Measurements from ENCODE around the gene HLX. TPM values are rescaled to one million over a fixed set of nuclear protein-coding genes. Genes with fewer than 3 reads are reported as not detected.
A peak's percentile ranks its signal among the peaks of the same experiment; 100 is the strongest.

HLX gene
- total RNA-seq, 1 experiment from 2014 or later: not detected

DNA sequence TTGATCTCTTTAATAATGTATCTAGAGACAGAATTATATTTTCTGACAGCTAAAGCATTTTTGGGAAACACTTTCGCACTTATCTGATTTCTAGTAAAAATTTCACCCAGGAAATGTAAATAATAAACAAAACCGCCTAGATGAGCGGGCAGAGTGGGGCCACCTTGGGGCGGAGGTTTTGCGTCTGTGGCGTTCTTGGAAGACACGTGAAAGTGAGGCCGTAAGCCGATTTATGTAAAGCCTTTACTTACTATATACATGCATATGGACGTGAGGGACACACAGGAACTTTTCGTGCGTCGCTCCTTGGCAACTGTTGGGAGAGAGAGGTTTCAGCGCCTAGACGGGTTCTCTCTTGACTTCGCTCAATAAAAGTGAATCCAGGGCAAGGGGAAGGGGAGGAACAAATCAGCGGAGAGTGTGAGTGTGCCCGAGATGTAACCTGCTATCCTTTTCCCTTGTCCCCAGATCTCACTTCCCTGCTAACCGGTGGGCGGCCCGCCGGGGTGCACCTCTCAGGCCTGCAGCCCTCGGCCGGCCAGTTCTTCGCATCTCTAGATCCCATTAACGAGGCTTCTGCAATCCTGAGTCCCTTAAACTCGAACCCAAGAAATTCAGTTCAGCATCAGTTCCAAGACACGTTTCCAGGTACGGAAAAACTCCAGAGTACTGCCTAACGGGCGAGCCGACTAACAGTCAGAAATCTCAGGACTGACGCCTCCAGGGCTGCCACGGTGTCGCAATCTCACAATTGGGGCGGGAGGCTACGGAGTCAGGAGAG, 1.7 kb downstream of the HLX start:
- no TSS peak for BruUV-seq (replicated peaks)
- Histone ChIP-seq H3K4me3 (ENCODE audit: low read depth, low read length, poor library complexity, severe bottlenecking) (no peak overlapping the region), H3K4me1 (ENCODE audit: insufficient read depth, low read length, poor library complexity, severe bottlenecking) (peaks cover 3% of the 10 kb centered on the region), H3K27me3 (replicated peaks; ENCODE audit: insufficient read depth, low read depth, low read length, poor library complexity) (peaks cover 96% of the 10 kb centered on the region), H3K27ac (ENCODE audit: low read depth, low read length, poor library complexity, severe bottlenecking) (no peak overlapping the region), H3K9me3 (ENCODE audit: low read depth, low read length, poor library complexity, severe bottlenecking) (no peaks in the 10 kb centered on the region), H3K36me3 (ENCODE audit: insufficient read depth, low read length, poor library complexity, severe bottlenecking) (no peaks in the 10 kb centered on the region)
- intact Hi-C loops (cut with micrococcal nuclease; ENCODE audit: unreplicated experiment): no loop called here
- ChIA-PET CTCF (no interaction called here), POLR2A (ENCODE audit: low non-redundant PET) (no interaction called here)
- no peak for DNase-seq (ENCODE audit: low spot score)
- TF ChIP-seq, protein P1, sequence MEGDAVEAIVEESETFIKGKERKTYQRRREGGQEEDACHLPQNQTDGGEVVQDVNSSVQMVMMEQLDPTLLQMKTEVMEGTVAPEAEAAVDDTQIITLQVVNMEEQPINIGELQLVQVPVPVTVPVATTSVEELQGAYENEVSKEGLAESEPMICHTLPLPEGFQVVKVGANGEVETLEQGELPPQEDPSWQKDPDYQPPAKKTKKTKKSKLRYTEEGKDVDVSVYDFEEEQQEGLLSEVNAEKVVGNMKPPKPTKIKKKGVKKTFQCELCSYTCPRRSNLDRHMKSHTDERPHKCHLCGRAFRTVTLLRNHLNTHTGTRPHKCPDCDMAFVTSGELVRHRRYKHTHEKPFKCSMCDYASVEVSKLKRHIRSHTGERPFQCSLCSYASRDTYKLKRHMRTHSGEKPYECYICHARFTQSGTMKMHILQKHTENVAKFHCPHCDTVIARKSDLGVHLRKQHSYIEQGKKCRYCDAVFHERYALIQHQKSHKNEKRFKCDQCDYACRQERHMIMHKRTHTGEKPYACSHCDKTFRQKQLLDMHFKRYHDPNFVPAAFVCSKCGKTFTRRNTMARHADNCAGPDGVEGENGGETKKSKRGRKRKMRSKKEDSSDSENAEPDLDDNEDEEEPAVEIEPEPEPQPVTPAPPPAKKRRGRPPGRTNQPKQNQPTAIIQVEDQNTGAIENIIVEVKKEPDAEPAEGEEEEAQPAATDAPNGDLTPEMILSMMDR (conservative IDR thresholded peaks at IDR 0.05; ENCODE audit: low read depth, low read length): no peak
- TF ChIP-seq EZH2 (IDR thresholded peaks at IDR 0.05; ENCODE audit: borderline replicate concordance, low read depth, low read length, poor library complexity, severe bottlenecking): no peak

DNA sequence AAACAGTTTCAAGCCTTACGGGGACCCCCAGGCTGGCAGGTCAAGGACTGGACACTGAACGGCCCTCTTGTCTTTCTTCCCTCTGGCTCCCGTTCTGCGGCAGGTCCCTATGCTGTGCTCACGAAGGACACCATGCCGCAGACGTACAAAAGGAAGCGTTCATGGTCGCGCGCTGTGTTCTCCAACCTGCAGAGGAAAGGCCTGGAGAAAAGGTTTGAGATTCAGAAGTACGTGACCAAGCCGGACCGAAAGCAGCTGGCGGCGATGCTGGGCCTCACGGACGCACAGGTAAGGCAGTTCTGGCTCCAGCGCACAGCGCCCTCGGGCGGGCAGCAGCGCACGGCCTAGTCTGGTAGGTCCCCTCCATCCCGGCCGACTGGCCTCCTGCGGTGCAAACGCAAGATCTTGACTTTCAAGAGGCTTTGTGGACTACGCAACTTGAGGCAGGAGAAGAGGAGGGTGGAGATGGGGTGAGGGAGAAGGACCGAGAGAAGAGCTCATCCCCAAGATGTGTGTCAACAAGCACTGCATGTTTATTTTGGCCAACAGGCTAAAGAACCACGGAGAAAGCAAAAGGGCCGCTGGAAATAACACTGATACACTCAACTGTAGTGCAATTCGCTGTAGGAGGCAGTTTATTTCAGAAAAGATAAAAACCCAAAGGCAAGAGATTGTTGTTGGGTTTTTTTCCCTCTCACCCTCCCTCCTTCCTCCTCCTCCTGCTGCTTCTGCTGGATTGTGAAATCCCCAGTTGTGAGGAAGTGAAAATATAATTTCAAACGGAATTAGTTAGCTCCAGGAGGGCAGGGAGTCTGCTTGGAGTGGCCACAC, 3.0 kb downstream of the HLX start:
- TF ChIP-seq, protein P1 (conservative IDR thresholded peaks at IDR 0.05; ENCODE audit: low read depth, low read length): no peak
- no peak for TF ChIP-seq EZH2 (IDR thresholded peaks at IDR 0.05; ENCODE audit: borderline replicate concordance, low read depth, low read length, poor library complexity, severe bottlenecking)
- no peaks in the 10 kb centered on the region for H3K9me3 ChIP-seq (ENCODE audit: low read depth, low read length, poor library complexity, severe bottlenecking)
- H3K27me3 ChIP-seq (replicated peaks; ENCODE audit: insufficient read depth, low read depth, low read length, poor library complexity): peaks cover 92% of the 10 kb centered on the region
- POLR2A ChIA-PET (ENCODE audit: low non-redundant PET): no interaction called here
- DNase-seq (ENCODE audit: low spot score): no peak
- H3K4me1 ChIP-seq (ENCODE audit: insufficient read depth, low read length, poor library complexity, severe bottlenecking): peaks cover 3% of the 10 kb centered on the region
- H3K4me3 ChIP-seq (ENCODE audit: low read depth, low read length, poor library complexity, severe bottlenecking): no peak overlapping the region
- no TSS peak for BruUV-seq (replicated peaks)
- CTCF ChIA-PET: no interaction called here
- no peak overlapping the region for H3K27ac ChIP-seq (ENCODE audit: low read depth, low read length, poor library complexity, severe bottlenecking)
- H3K36me3 ChIP-seq (ENCODE audit: insufficient read depth, low read length, poor library complexity, severe bottlenecking): no peaks in the 10 kb centered on the region
- intact Hi-C loops (cut with micrococcal nuclease; ENCODE audit: unreplicated experiment): no loop called here

DNA sequence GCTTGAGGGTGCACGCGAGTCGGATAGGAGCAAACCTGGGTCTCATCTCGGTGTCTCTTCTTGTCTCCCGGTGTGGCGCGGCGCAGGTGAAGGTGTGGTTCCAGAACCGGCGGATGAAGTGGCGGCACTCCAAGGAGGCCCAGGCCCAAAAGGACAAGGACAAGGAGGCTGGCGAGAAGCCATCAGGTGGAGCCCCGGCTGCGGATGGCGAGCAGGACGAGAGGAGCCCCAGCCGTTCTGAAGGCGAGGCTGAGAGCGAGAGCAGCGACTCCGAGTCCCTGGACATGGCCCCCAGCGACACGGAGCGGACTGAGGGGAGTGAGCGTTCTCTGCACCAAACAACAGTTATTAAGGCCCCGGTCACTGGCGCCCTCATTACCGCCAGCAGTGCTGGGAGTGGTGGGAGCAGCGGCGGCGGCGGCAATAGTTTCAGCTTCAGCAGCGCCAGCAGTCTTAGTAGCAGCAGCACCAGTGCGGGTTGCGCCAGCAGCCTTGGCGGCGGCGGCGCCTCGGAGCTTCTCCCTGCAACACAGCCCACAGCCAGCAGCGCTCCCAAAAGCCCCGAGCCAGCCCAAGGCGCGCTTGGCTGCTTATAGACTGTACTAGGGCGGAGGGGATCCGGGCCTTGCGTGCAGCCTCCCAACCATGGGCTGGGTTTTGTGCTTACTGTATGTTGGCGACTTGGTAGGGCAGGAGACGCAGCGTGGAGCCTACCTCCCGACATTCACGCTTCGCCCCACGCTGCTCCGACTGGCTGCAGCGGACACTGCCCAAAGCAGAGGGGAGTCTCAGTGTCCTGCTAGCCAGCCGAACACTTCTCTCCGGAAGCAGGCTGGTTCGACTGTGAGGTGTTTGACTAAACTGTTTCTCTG, 5.1 kb downstream of the HLX start:
- H3K36me3 ChIP-seq (ENCODE audit: insufficient read depth, low read length, poor library complexity, severe bottlenecking): no peaks in the 10 kb centered on the region
- DNase-seq (ENCODE audit: low spot score): peak; percentile 21
- no peaks in the 10 kb centered on the region for H3K9me3 ChIP-seq (ENCODE audit: low read depth, low read length, poor library complexity, severe bottlenecking)
- no peak overlapping the region for H3K4me3 ChIP-seq (ENCODE audit: low read depth, low read length, poor library complexity, severe bottlenecking)
- intact Hi-C loops (cut with micrococcal nuclease; ENCODE audit: unreplicated experiment): no loop called here
- ChIA-PET POLR2A (ENCODE audit: low non-redundant PET) (no interaction called here), CTCF (interaction anchor here (0.6 kb wide), 1 partner anchor 319 kb away, joined by 3 read pairs; no protein-coding TSS in a partner anchor)
- no peak for TF ChIP-seq EZH2 (IDR thresholded peaks at IDR 0.05; ENCODE audit: borderline replicate concordance, low read depth, low read length, poor library complexity, severe bottlenecking)
- TF ChIP-seq, protein P1 (conservative IDR thresholded peaks at IDR 0.05; ENCODE audit: low read depth, low read length): no peak
- BruUV-seq (replicated peaks): no TSS peak
- peaks cover 3% of the 10 kb centered on the region for H3K4me1 ChIP-seq (ENCODE audit: insufficient read depth, low read length, poor library complexity, severe bottlenecking)
- no peak overlapping the region for H3K27ac ChIP-seq (ENCODE audit: low read depth, low read length, poor library complexity, severe bottlenecking)
- H3K27me3 ChIP-seq (replicated peaks; ENCODE audit: insufficient read depth, low read depth, low read length, poor library complexity): peaks cover 90% of the 10 kb centered on the region
